ENCODE data around the gene PPEF1.
"Not testable (repeated sequence)": the region's sequence is repeated elsewhere in the genome, so short reads cannot be mapped to it uniquely, and the experiment has no call there.

Gene PPEF1

GRCh38 chrX:18799911-18800310 is 92.5 kb downstream of the PPEF1 start:
- DNase-seq: no peak

- DNase-seq: no peak
Observed at GRCh38 chrX:18809641-18810040, 102.2 kb downstream of the PPEF1 start.

- no peak for DNase-seq
Observed at GRCh38 chrX:18810416-18810815, 103.0 kb downstream of the PPEF1 start.

- no peak for DNase-seq
Observed at GRCh38 chrX:18825375-18825774, 117.9 kb downstream of the PPEF1 start.

GRCh38 chrX:18828832-18829404 is 121.5 kb downstream of the PPEF1 start:
- DNase-seq: no peak

GRCh38 chrX:18833071-18833731 is 125.8 kb downstream of the PPEF1 start:
- no peak for DNase-seq

- DNase-seq: not testable (repeated sequence)
Observed at GRCh38 chrX:18847901-18848300, 140.5 kb downstream of the PPEF1 start.

- no peak for DNase-seq
Observed at GRCh38 chrX:18855919-18856644, 148.6 kb downstream of the PPEF1 start.

- DNase-seq: no peak
Observed at GRCh38 chrX:18856645-18856997, 149.2 kb downstream of the PPEF1 start.

GRCh38 chrX:18861511-18861910 is 154.1 kb downstream of the PPEF1 start:
- no peak for DNase-seq

- DNase-seq: no peak
Observed at GRCh38 chrX:18864390-18864920, 157.0 kb downstream of the PPEF1 start.

- no peak for DNase-seq
Observed at GRCh38 chrX:18871161-18871890, 163.9 kb downstream of the PPEF1 start.

- no peak for DNase-seq
Observed at GRCh38 chrX:18871970-18872369, 164.5 kb downstream of the PPEF1 start.

- DNase-seq: no peak
Observed at GRCh38 chrX:18872621-18873020, 165.2 kb downstream of the PPEF1 start.

GRCh38 chrX:18873189-18873791 is 165.8 kb downstream of the PPEF1 start:
- no peak for DNase-seq

- DNase-seq: no peak
Observed at GRCh38 chrX:18873836-18874235, 166.4 kb downstream of the PPEF1 start.

- no peak for DNase-seq
Observed at GRCh38 chrX:18874560-18875255, 167.3 kb downstream of the PPEF1 start.

- no peak for DNase-seq
Observed at GRCh38 chrX:18875256-18875878, 167.9 kb downstream of the PPEF1 start.

GRCh38 chrX:18877469-18877868 is 170.0 kb downstream of the PPEF1 start:
- DNase-seq: no peak
